HG02885 (cell line): Measurements from ENCODE around the gene HK2.
"Not testable (repeated sequence)": the region's sequence is repeated elsewhere in the genome, so short reads cannot be mapped to it uniquely, and the experiment has no call there.

Source experiments
- ATAC-seq: cut with Tn5 transposase; IDR thresholded peaks from one replicate; pipeline ENCODE4 v1.9.1; 2021; ENCODE audit warnings: mild to moderate bottlenecking; ENCODE audit not compliant: unreplicated experiment, poor library complexity

Gene HK2

GRCh38 chr2:74834792-74835755, 1.1 kb downstream of the HK2 start:
- peak; percentile 51 for ATAC-seq

GRCh38 chr2:74835831-74836674, 2.1 kb downstream of the HK2 start:
- ATAC-seq = peak; percentile 23

- ATAC-seq = no peak
Observed at GRCh38 chr2:74836675-74837401, 2.9 kb downstream of the HK2 start.

- ATAC-seq = no peak
Observed at GRCh38 chr2:74841641-74842040, 7.7 kb downstream of the HK2 start.

- ATAC-seq = no peak
Observed at GRCh38 chr2:74843433-74843832, 9.5 kb downstream of the HK2 start.

- ATAC-seq = peak; percentile 87
Observed at GRCh38 chr2:74843899-74844298, 10.0 kb downstream of the HK2 start.

- ATAC-seq = no peak
Observed at GRCh38 chr2:74844752-74845151, 10.8 kb downstream of the HK2 start.

- ATAC-seq = no peak
Observed at GRCh38 chr2:74845217-74845751, 11.4 kb downstream of the HK2 start.

- no peak for ATAC-seq
Observed at GRCh38 chr2:74845991-74846390, 12.1 kb downstream of the HK2 start.

- ATAC-seq = no peak
Observed at GRCh38 chr2:74846481-74846880, 12.6 kb downstream of the HK2 start.

GRCh38 chr2:74847070-74847858, 13.3 kb downstream of the HK2 start:
- ATAC-seq = no peak

- ATAC-seq = peak; percentile 84
Observed at GRCh38 chr2:74849228-74849892, 15.4 kb downstream of the HK2 start.

GRCh38 chr2:74850496-74851190, 16.7 kb downstream of the HK2 start:
- no peak for ATAC-seq

GRCh38 chr2:74851191-74851566, 17.3 kb downstream of the HK2 start:
- ATAC-seq = no peak

GRCh38 chr2:74853360-74853759, 19.4 kb downstream of the HK2 start:
- not testable (repeated sequence) for ATAC-seq

GRCh38 chr2:74854401-74854800, 20.5 kb downstream of the HK2 start:
- no peak for ATAC-seq

- ATAC-seq = not testable (repeated sequence)
Observed at GRCh38 chr2:74855114-74855707, 21.3 kb downstream of the HK2 start.

GRCh38 chr2:74856004-74856578, 22.2 kb downstream of the HK2 start:
- ATAC-seq = no peak
